Caco-2 (cell line): ENCODE data around the gene SLC52A3. TPM values are rescaled to one million over a fixed set of nuclear protein-coding genes. Genes with fewer than 3 reads are reported as not detected.

Experiments used
- BruUV-seq: library from RNA; stranded (reverse); fragments of 400-500 nt; replicated peaks from 2 replicates; lab custom pipeline; 2021; lab: Mats Ljungman, UMichigan
- CTCF ChIA-PET: fragments of 300-600 bp; sonication (Branson Sonifier 250); formaldehyde crosslinking; loops from one replicate; lab custom pipeline; 2022; ENCODE audit warnings: antibody characterized with exemption; lab: Charles Lee
- POLR2A ChIA-PET: fragments of 300-600 bp; sonication (Branson Sonifier 250); formaldehyde crosslinking; loops from one replicate; lab custom pipeline; 2022; ENCODE audit warnings: antibody characterized with exemption; lab: Charles Lee
- DNase-seq, 2 experiments: peaks; one replicate each; pipeline versions ENCODE4 v3.0.0 to v3.0.0-alpha.2; 2020 to 2022
- H3K27me3 ChIP-seq: replicated peaks from 2 replicates; pipeline ENCODE4 v1.6.0; 2011; ENCODE audit warnings: low read length; ENCODE audit not compliant: control insufficient read depth, insufficient read depth
- H3K36me3 ChIP-seq: 2 replicates; pipeline ENCODE4 v1.5.1; 2011; ENCODE audit warnings: low read length; ENCODE audit not compliant: control insufficient read depth, insufficient read depth
- H3K4me1 ChIP-seq: fragments of 250-450 bp; sonication (Bioruptor Pico); 2 replicates; pipeline ENCODE4 v1.5.1; 2020; ENCODE audit warnings: mild to moderate bottlenecking
- H3K4me3 ChIP-seq: 2 replicates; pipeline ENCODE4 v1.5.1; 2011; ENCODE audit warnings: low read depth, mild to moderate bottlenecking, control low read depth, low read length
- H3K9me3 ChIP-seq: fragments of 250-450 bp; sonication (Bioruptor Pico); 2 replicates; pipeline ENCODE4 v1.5.1; 2020; ENCODE audit warnings: mild to moderate bottlenecking, moderate library complexity
- H3K27ac Mint-ChIP-seq: one replicate; pipeline ENCODE4 v1.8.0; 2022; ENCODE audit warnings: mixed read lengths; ENCODE audit not compliant: unreplicated experiment
- H3K27me3 Mint-ChIP-seq: one replicate; pipeline ENCODE4 v1.8.0; 2022; ENCODE audit warnings: mixed read lengths; ENCODE audit not compliant: insufficient read depth, unreplicated experiment
- H3K36me3 Mint-ChIP-seq: one replicate; pipeline ENCODE4 v1.8.0; 2022; ENCODE audit warnings: mild to moderate bottlenecking, mixed read lengths; ENCODE audit not compliant: insufficient read depth, unreplicated experiment
- H3K4me1 Mint-ChIP-seq: one replicate; pipeline ENCODE4 v1.8.0; 2022; ENCODE audit warnings: low read depth, mixed read lengths; ENCODE audit not compliant: unreplicated experiment
- H3K4me3 Mint-ChIP-seq: one replicate; pipeline ENCODE4 v1.8.0; 2022; ENCODE audit warnings: mild to moderate bottlenecking, moderate library complexity, mixed read lengths; ENCODE audit not compliant: unreplicated experiment
- H3K9me3 Mint-ChIP-seq: one replicate; pipeline ENCODE4 v1.8.0; 2022; ENCODE audit warnings: mixed read lengths; ENCODE audit not compliant: unreplicated experiment
- intact Hi-C: fragments of 100-400 bp; cut with micrococcal nuclease; formaldehyde crosslinking; loops from one replicate; pipeline ENCODE4 v1.10.0; 2022; ENCODE audit not compliant: unreplicated experiment
- total RNA-seq: library from RNA; stranded (reverse); gene quantifications from 2 replicates; pipeline ENCODE4 v1.2.3, GENCODE V29; 2022
- TF ChIP-seq, protein P1 (sequence below), 2 experiments: fragments of 200-600 bp in 1 of 2; IDR thresholded peaks; 1 replicate in 1 of 2; 2 replicates in 1 of 2; pipeline versions ENCODE4 v1.5.1 to v1.8.0; 2011 to 2022; ENCODE audit warnings: antibody characterized with exemption in 1 of 2, control low read depth in 1 of 2, inconsistent platforms in 1 of 2, low read depth in 1 of 2, low read length in 1 of 2, mild to moderate bottlenecking in 1 of 2, moderate library complexity in 1 of 2; ENCODE audit not compliant: insufficient read depth in 1 of 2, severe bottlenecking in 1 of 2, unreplicated experiment in 1 of 2

The SLC52A3 gene
- total RNA-seq, 1 experiment from 2014 or later: 0.50 TPM

DNA sequence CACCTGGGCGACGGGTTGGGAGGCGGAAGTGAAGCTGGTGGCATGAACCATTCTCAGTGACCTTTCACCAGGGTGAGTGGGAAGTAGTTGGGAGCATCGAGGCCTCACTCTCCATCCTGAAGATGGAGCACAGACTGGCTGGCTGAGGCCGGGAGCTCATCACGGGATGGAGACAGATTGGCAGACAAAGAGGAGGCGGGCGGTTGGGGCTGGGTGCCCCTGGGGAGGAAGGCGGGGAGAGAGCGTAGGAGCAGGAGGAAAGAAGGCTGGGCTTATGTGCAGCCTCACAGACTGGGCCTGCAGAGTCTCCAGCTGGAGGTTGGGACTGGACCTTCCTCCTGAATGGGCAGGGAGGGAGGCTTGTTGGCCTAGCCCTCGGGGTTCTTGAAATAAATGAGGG, 48.5 kb downstream of the SLC52A3 start:
- no TSS peak for BruUV-seq
- ChIA-PET CTCF (no interaction called here), POLR2A (no interaction called here)
- Histone ChIP-seq H3K4me3 (no peak overlapping the region), H3K4me1 (no peaks in the 10 kb centered on the region), H3K36me3 (no peaks in the 10 kb centered on the region), H3K27me3 (no peaks in the 10 kb centered on the region; the same call in 1 of the 2 replicates), H3K9me3 (no peaks in the 10 kb centered on the region)
- peaks cover 14% of the 10 kb centered on the region for H3K27me3 Mint-ChIP-seq
- no peak overlapping the region for H3K4me3 Mint-ChIP-seq
- intact Hi-C loops: no loop called here
- no peak overlapping the region for H3K27ac Mint-ChIP-seq
- no peaks in the 10 kb centered on the region for H3K36me3 Mint-ChIP-seq
- TF ChIP-seq, protein P1, sequence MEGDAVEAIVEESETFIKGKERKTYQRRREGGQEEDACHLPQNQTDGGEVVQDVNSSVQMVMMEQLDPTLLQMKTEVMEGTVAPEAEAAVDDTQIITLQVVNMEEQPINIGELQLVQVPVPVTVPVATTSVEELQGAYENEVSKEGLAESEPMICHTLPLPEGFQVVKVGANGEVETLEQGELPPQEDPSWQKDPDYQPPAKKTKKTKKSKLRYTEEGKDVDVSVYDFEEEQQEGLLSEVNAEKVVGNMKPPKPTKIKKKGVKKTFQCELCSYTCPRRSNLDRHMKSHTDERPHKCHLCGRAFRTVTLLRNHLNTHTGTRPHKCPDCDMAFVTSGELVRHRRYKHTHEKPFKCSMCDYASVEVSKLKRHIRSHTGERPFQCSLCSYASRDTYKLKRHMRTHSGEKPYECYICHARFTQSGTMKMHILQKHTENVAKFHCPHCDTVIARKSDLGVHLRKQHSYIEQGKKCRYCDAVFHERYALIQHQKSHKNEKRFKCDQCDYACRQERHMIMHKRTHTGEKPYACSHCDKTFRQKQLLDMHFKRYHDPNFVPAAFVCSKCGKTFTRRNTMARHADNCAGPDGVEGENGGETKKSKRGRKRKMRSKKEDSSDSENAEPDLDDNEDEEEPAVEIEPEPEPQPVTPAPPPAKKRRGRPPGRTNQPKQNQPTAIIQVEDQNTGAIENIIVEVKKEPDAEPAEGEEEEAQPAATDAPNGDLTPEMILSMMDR (IDR thresholded peaks at IDR 0.05; ENCODE audit: insufficient read depth in 1 of 2, low read depth in 1 of 2, low read length in 1 of 2, severe bottlenecking in 1 of 2, unreplicated experiment in 1 of 2): no peak
- no peak for DNase-seq
- no peaks in the 10 kb centered on the region for H3K4me1 Mint-ChIP-seq
- H3K9me3 Mint-ChIP-seq: no peaks in the 10 kb centered on the region

GRCh38 chr20:719068-719467, 49.2 kb downstream of the SLC52A3 start:
- intact Hi-C loops: no loop called here
- Mint-ChIP-seq H3K27ac (no peak overlapping the region), H3K36me3 (no peaks in the 10 kb centered on the region), H3K4me1 (no peaks in the 10 kb centered on the region), H3K27me3 (peaks cover 14% of the 10 kb centered on the region), H3K9me3 (no peaks in the 10 kb centered on the region), H3K4me3 (no peak overlapping the region)
- ChIA-PET CTCF (no interaction called here), POLR2A (no interaction called here)
- TF ChIP-seq, protein P1 (IDR thresholded peaks at IDR 0.05; ENCODE audit: insufficient read depth in 1 of 2, low read depth in 1 of 2, low read length in 1 of 2, severe bottlenecking in 1 of 2, unreplicated experiment in 1 of 2): no peak
- Histone ChIP-seq H3K4me1 (no peaks in the 10 kb centered on the region), H3K27me3 (no peaks in the 10 kb centered on the region; the same call in 1 of the 2 replicates), H3K9me3 (peaks cover 7% of the 10 kb centered on the region; the same call in 1 of the 2 replicates), H3K4me3 (no peak overlapping the region), H3K36me3 (no peaks in the 10 kb centered on the region)
- no TSS peak for BruUV-seq
- DNase-seq: no peak

DNA sequence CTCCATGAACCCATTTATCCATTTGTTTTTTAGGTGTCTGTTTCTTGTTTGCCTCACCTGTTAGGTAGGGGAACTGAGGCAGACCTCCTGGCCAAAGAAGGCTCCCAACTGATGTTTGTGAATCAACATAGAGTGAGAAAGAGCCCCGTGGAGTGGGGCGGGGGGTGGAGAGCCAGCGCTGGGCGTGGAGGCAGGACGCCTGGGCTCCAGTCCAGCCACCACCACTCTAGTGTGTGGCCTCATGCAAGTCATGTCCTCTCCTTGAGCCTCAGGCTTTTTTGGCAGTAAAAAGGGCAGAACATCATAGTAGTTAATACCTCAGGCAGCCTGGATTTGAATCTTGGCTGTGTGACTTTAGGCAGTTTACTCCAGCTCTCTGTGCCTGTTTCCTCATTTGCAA, 50.5 kb downstream of the SLC52A3 start:
- Histone ChIP-seq H3K36me3 (no peaks in the 10 kb centered on the region), H3K9me3 (peaks cover 9% of the 10 kb centered on the region), H3K4me1 (no peaks in the 10 kb centered on the region), H3K27me3 (no peaks in the 10 kb centered on the region), H3K4me3 (no peak overlapping the region)
- Mint-ChIP-seq H3K36me3 (no peaks in the 10 kb centered on the region), H3K4me3 (no peak overlapping the region), H3K9me3 (no peaks in the 10 kb centered on the region), H3K27ac (no peak overlapping the region), H3K27me3 (peaks cover 9% of the 10 kb centered on the region), H3K4me1 (no peaks in the 10 kb centered on the region)
- POLR2A ChIA-PET: no interaction called here
- TF ChIP-seq, protein P1 (IDR thresholded peaks at IDR 0.05; ENCODE audit: insufficient read depth in 1 of 2, low read depth in 1 of 2, low read length in 1 of 2, severe bottlenecking in 1 of 2, unreplicated experiment in 1 of 2): no peak
- BruUV-seq: no TSS peak
- DNase-seq: no peak
- intact Hi-C loops: no loop called here
- CTCF ChIA-PET: no interaction called here
